ENCODE results near the gene SSBP2.

The SSBP2 gene

GRCh38 chr5:81575924-81576323 lies 175.0 kb downstream of the SSBP2 start:
- DNase-seq, result no peak

DNA sequence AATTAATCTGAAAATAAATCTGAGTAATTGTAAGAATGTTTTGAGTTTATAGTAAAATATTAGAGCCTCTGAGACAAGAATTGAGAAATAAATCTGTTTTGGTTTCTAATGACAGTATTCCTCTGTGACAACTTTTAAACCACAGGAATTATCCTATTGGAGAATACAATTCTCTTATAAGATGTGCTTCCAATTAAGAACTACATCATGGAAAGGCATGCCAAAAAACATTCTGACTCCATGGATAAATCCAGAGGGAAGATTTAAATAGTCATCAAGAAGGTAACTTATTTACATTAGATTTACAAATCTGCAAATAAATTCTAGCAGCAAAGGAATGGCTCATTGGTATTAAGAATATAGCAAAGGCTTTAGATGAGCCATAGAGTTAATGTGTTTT lies 178.7 kb downstream of the SSBP2 start:
- DNase-seq, result no peak

- DNase-seq, result no peak
Observed at GRCh38 chr5:81558188-81558587, 192.7 kb downstream of the SSBP2 start.

DNA sequence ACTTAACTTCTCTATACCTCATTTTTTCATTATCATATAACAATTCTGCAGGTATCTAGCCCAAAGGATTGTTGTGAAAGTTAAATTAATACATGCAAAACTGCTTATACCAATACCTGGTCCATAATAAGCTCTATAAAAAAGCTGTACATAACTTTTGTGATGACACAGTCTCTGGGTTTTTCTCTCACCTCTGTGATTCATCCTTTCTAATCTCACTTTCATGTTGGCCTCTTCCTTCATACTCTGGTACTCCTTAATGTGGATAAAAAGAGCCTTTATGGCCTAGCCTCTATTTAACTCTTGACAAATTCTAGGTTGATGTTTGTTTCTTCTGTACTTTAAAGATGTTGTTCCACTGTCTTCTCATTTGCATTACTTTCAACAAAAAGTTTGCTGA lies 194.1 kb downstream of the SSBP2 start:
- no peak for DNase-seq

DNA sequence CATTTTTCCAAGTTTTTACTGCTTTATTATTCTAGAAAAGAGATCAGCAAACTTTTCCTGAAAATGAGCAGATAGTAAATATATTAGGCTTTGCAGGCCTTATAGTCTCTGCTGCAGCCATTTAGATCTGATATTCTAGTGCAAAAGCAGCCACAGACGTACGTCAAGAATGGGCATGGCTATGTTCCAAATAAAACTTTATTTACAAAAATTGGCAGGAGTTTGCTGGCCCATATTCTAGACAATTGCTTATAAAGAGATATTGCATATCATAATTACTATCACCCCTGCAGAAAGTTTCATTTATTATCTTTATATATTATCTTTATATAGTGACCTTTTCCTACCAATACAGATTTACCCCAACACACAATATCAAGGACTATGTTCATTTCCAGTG lies 195.0 kb downstream of the SSBP2 start:
- DNase-seq, result no peak

DNA sequence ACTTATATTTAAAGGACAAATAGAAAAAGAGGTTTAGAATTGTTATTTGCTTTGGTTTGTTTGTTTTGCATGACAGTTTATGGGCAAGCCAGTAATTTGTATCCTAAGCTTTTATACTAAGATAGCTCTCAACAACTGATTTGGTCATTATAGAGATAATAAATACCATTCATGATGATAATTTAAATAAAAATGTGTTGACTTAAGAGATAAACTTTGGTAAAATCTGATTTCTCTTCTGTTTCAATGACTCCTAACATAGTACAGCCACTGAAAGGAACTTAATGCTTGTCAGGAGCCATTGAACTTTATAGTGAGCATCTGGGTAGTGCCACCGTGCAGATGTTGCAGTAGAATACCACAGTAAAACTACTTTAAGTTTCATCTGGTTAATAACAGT lies 196.2 kb downstream of the SSBP2 start:
- DNase-seq, result no peak

- DNase-seq, result no peak
Observed at GRCh38 chr5:81553567-81554212, 197.2 kb downstream of the SSBP2 start.

DNA sequence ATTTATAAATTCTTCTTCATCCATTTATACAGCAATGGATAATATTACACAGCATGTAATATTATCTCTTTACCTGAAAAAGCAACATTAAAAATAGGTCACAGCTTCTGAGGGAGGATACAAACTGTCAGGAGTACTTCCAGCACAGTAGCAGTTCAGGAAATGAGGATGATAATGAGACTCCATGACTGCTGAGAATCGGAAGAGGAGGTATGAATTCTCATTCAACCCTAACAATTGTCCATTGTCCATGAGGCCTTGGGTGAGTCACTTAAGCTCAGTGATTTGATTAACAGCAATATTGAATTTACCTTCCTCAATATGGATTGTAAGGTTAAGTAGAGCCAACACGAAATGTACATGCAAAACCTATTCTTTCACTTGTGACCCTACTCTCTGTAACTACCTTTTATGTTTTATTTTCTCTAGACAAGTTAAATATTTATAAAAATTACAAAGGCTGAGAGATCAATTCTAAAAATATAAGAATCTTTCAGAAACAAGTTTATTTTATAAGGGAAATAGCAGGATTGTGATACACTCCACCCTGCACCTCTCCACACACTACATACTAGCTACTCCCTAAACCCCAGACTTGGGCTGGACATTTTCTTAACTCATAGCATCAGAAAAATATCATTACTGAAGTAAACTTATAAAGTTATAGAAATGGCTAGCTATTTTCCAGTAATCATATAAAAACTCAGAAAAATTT lies 197.9 kb downstream of the SSBP2 start:
- DNase-seq, result no peak

DNA sequence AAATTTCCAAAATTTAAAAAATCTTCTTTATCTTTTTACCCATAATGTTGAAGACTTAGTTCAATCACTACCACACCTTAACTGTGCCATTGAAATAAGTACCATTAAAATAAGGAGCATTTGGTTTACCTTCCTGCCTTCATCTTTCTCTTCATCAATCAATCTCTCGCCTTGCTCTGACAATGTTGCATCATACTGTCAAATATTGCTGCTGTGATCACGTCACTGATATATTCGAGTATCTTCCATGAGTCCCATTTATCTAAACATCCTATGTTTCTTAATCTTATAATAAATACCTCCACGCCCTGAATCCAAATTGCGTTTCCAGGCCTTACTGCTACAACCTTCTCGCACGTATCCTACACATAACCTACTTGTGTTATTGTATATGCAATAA lies 201.8 kb downstream of the SSBP2 start:
- no peak for DNase-seq

- DNase-seq, result no peak
Observed at GRCh38 chr5:81547001-81547400, 203.9 kb downstream of the SSBP2 start.

DNA sequence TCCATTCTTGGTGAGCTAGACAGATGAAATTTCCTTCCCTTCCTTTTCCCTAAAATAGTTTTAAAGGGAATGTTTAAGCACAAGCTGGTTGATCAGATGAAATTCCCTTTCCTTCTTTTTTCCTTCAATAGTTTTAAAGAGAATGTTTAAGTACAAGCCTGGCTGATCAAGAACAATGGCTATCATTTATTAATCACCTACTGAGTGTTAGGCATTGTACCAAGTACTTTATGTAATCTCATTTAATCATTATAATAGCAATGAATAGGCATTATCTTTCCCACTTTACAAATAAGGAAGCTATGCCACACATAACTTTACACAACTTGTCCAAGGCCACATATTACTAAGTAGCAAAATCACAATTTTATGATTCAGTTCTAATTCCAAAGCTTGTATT lies 205.0 kb downstream of the SSBP2 start:
- no peak for DNase-seq

DNA sequence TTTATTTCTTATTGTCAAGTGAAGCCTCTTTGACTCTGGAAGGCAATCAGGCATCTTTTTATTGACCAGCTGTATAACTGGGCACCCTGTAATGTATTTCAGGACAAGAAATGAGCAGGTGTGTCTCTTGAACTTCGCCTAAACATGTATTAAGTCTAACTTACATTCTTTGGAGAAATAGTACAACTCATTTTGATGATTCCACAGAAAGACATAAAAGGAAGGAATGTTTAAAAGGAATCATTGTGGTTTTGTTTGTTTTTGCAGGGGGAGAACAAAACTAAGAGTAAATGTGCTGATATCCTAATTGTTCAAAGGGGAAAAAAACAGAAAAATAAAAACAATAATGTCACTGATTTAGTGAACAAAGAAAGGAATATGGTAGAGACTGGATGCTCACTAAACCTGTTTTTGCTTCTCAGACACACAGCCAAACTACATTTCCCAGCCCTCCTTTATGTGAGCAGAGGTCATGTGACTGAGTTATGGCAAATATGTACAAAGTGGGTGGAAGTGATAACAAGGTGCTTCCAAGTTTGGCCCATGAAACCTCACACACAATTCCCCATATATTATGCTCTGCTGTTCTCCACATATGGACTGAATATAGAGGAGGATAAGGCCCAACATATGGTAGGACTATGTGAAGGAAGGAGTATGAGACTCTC lies 206.4 kb downstream of the SSBP2 start:
- DNase-seq, result no peak

GRCh38 chr5:81542242-81542641 lies 208.7 kb downstream of the SSBP2 start:
- DNase-seq, result no peak

DNA sequence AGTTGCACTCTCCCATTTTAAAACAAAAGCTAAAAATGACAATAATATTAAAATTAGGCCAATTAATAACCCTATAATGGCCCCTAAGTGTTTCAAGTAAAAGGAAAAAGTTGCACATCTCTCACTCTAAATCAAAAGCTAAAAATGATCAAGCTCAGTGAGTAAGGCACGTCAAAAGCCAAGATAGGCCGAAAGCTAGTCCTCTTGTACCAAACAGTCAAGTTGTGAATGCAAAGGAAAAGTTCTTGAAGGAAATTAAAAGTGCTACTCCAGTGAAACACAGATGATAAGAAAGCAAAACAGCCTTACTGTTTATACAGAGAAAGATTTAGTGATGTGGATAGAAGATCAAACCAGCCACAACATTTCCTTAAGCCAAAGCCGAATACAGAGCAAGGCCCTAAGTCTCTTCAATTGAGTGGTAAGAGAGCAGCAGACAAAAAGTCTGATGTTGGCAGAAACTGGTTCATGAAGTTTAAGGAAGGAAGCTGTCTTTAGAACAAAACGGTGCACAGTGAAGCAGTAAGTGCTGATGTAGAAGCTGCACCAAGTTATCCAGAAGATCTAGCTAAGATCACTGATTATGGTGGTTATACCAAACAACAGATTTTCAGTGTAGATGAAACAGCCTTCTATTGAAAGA lies 212.9 kb downstream of the SSBP2 start:
- no peak for DNase-seq

GRCh38 chr5:81534441-81534840 lies 216.5 kb downstream of the SSBP2 start:
- DNase-seq, result no peak

DNA sequence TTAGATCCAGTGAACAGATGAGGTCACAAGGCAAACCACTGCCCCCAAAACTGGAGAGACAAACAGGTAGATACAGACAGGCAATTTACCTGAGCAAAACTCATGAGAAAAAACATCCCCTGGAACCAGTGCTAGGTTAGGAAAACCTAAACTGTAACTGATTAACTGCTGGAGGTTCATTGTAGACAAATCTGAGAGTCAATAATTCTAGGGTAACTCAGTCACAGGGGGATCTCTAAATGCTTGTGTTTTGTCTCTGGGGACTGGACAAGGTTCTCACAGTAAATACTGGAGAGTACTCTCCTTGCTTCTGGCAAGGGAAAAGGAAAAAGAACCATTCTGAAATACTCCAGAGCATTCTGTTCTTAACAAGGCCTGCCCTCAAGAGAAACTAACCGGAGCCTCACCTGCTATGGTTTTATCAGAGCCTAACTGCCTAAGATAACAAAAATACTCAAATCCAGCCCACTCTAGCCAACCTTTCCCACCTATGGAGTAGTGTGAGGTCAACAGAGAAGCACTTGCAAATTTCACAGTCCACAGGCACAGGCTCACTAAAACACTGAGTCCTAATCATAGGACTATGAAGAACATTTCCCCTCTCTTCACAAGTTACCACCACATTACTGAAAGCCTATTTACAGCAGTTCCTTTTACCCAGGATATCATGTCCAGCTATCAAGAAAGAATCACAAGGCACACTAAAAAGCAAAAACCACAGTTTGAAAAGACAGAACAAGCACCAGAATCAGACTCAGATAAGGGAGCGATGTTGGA lies 217.1 kb downstream of the SSBP2 start:
- DNase-seq, result no peak

DNA sequence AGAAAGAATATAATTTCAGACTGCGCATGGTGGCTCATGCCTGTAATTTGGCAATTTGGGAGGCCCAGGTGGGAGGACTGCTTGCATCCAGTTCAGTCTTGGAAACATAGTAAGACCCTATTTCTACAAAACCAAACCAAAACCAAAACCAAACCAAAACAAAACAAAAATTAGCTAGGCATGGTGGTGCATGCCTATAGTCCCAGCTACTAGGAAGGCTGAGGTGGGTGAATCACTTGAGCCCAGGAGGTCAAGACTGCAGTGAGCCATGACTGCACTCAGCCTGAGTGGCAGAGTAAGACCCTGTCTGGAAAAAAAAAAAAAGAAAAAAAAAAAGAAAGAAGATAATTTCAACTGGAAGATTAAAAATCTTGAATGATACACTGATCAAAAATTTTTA lies 220.0 kb downstream of the SSBP2 start:
- DNase-seq, result no peak

DNA sequence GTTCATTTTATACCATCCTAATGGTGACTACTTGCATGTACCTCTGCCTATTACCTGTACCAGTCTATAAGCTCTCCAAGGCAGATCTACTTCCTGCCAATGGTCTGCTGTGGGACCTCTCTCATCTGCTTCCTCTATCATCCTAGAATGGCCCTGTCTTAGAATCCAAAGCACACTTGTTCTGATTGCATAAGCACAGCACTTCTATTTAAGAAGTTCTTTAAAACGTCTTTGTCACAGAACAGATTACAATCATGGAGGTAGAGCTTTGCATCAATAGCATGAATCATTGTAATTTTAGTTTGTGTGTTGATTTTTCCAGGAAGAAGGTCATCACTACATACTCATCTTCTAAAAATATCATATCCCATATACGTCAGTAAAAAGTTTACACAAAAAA lies 225.2 kb downstream of the SSBP2 start:
- no peak for DNase-seq

DNA sequence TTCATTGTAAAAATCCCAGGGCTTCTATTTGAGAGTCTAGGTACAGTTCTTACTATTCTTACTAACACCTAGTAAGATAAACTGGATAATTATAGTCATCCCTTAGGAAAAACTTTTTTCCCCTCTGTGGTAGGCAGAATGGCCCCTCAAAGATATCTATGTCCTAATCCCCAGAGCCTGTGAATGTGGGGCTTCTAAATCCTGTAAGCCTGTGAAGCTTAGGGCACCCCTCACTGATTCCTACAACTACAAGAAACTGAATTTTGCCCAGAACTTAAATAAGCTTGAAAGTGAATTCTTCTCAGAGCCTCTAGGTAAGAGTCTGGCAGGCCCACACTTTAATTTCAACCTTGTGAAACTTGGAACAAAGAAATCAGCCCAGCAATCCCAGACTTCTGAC lies 226.9 kb downstream of the SSBP2 start:
- DNase-seq, result no peak

- DNase-seq, result no peak
Observed at GRCh38 chr5:81522571-81522970, 228.3 kb downstream of the SSBP2 start.

GRCh38 chr5:81520769-81521168 lies 230.1 kb downstream of the SSBP2 start:
- DNase-seq, result no peak

DNA sequence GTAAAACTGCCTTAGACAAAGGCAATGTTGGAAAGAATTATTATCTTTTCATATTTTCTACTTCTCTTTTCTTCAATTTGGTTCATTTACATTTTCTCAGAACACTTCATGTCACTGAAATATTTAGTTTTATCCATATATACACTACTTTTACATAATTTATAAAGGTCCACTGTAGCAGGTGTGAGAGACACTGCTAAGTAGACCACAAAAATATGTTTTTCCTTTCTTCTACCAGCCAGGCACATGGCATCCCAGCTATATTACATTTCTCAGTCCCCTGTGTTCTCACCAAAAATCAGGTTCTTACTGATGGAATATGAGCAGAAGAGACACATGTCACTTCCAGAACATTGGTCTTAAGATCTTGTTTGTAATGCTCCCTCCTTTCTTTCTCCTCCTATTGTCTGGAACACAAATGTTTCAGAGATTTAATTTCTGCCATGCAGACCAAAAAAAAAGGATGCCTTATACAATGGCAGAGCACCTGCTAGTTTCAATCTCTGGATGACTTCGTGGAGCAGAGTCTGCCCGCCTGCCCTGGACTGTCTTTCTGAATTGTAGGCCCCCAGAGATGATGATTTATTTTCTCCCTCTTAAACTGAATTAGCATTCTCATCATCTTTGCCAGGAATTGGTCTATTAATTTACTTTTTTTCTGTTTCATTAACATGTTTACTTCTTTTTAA lies 231.5 kb downstream of the SSBP2 start:
- DNase-seq, result no peak

All from CD4-positive, alpha-beta T cell treated with Interleukin-15 for 1 hour (primary cell).